Activated CD8-positive, alpha-beta T cell treated with anti-CD3 and anti-CD28 coated beads, Interleukin-2, amount 10 ng/mL, durations not matched to agents 7 days and 5 days (primary cell): ENCODE data around the gene IFIT1B. TPM values are rescaled to one million over a fixed set of nuclear protein-coding genes. Genes with fewer than 3 reads are reported as not detected.

Source experiments
- total RNA-seq, 2 experiments: library from RNA; stranded (reverse); gene quantifications; one replicate each; pipeline ENCODE4 v1.2.3, GENCODE V29; 2021

Gene IFIT1B
- total RNA-seq, 2 experiments from 2014 or later: not detected

Other genes starting within 250 kb of the IFIT1B start
- gene CH25H, start 170.7 kb upstream of the IFIT1B start, total RNA-seq: not detected
- 10 to 100 TPM; 23.5 to 29.2 TPM for gene LIPA, start 126.3 kb upstream of the IFIT1B start, total RNA-seq
- gene IFIT2, start 76.0 kb upstream of the IFIT1B start, total RNA-seq: 1 to 10 TPM; 7.3 TPM
- gene IFIT3, start 50.1 kb upstream of the IFIT1B start, total RNA-seq: 10 to 100 TPM; 42.8 to 43.7 TPM
- gene IFIT1, start 14.6 kb downstream of the IFIT1B start, total RNA-seq: 10 to 100 TPM; 29.8 to 31.8 TPM
- 10 to 100 TPM; 22.5 to 22.7 TPM for gene IFIT5, start 36.5 kb downstream of the IFIT1B start, total RNA-seq
- not detected for gene SLC16A12, start 157.5 kb downstream of the IFIT1B start, total RNA-seq